GM18861 (cell line): ENCODE data around the gene KBTBD8.

ENCODE experiments used
- ATAC-seq: cut with Tn5 transposase; IDR thresholded peaks from one replicate; pipeline ENCODE4 v1.9.1; 2021; ENCODE audit not compliant: unreplicated experiment

KBTBD8 gene

GRCh38 chr3:67031986-67032385 lies 33.9 kb downstream of the KBTBD8 start:
- no peak for ATAC-seq

- ATAC-seq, result no peak
These were observed 35.0 kb downstream of the KBTBD8 start for GRCh38 chr3:67033079-67033478.

GRCh38 chr3:67034371-67034770 lies 36.3 kb downstream of the KBTBD8 start:
- no peak for ATAC-seq

- no peak for ATAC-seq
These were observed 39.5 kb downstream of the KBTBD8 start for GRCh38 chr3:67037615-67038014.

- ATAC-seq, result no peak
These were observed 46.2 kb downstream of the KBTBD8 start for GRCh38 chr3:67044295-67044694.

GRCh38 chr3:67044955-67045354 lies 46.8 kb downstream of the KBTBD8 start:
- ATAC-seq, result no peak

- ATAC-seq, result no peak
These were observed 47.8 kb downstream of the KBTBD8 start for GRCh38 chr3:67045711-67046465.

GRCh38 chr3:67047051-67047450 lies 48.9 kb downstream of the KBTBD8 start:
- ATAC-seq, result no peak

GRCh38 chr3:67048067-67048714 lies 50.1 kb downstream of the KBTBD8 start:
- ATAC-seq, result peak; percentile 93

- ATAC-seq, result peak; percentile 46
These were observed 50.6 kb downstream of the KBTBD8 start for GRCh38 chr3:67048715-67049074.

- no peak for ATAC-seq
These were observed 61.3 kb downstream of the KBTBD8 start for GRCh38 chr3:67059443-67059842.
